GM21528 (cell line): ENCODE data around the gene PWWP2A.
"Not testable (repeated sequence)": the region's sequence is repeated elsewhere in the genome, so short reads cannot be mapped to it uniquely, and the experiment has no call there.

ENCODE experiments used
- ATAC-seq: cut with Tn5 transposase; IDR thresholded peaks from one replicate; pipeline ENCODE4 v1.9.1; 2021; ENCODE audit warnings: mild to moderate bottlenecking, moderate library complexity; ENCODE audit not compliant: unreplicated experiment, low FRiP score

Gene PWWP2A

DNA sequence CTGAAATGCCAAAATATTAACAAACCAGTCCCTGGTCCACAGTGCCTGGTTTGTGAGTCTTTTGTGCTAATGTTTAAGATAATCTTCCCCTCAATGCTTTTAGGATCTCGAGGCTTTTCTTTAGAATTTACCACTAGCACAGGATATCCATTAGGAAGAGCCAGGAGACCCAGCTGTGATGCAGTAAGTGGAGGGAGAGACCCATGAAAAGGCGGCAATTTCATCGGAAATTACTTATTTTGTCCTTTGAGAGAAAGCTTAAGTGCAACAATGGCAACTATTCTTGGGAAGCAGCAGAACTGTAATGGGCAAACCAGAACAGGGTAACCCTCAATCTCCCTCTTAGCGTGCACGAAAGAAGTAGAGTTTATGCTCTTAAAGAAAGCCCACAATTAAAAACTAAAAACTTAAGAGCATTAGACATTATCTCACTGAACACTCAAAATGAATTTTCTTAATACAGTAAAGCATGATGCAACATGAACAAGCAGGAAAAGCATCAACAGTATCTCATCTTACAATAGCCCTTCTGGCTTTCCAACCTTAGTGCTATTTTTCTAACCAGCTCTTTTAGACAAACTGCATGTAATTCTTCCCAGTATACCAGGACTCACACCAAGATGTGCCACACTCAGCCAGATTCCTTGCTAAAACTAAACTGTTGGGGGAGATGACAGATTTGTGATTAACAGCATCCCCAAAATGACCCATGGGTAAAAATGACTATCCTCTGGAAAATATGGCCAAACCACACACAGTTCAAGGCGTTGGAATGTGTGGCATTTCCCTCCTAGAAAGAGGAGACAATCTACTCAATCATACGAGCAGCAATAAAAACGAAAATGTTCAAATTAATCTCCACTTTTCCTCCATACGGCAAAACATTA lies 36.4 kb downstream of the PWWP2A start:
- no peak for ATAC-seq

DNA sequence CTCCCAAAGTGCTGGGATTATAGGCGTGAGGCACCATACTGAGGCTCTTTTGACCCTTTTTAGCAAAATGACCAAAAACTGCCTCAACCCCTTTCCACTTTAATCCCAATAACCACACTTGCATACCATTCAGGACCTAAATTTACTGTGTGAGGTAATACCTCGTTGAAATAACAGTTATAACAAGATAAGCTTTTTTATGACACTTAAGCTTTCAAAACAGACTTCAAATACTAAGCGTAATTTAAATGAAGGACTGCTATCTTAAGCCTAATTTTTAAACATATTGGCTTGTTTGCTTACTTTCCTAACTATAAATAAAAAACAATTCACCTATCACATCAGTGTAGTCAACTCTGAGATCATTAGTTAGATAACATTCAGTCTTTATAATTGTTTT lies 37.8 kb downstream of the PWWP2A start:
- no peak for ATAC-seq

DNA sequence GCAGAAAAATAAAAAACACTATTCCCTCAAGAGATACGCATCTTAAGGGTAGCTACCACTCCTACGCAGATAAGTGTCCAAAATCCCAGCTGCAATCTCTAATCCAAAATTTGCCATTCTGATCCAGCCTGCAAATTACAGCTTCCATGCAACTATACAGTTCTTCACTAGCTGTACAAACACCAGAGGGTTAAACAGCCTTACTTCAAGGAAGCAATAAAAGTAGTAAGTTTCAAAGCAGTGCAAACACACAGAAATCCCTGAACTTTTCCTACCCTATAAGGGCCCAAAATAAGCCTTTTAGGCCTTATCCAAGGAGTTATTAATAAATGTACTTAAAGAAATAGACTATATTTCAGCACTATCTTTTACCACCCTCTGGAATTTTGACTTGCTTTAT lies 39.5 kb downstream of the PWWP2A start:
- no peak for ATAC-seq

- ATAC-seq, result no peak
These were observed 42.3 kb downstream of the PWWP2A start for GRCh38 chr5:160076997-160077396.

- ATAC-seq, result no peak
These were observed 44.2 kb downstream of the PWWP2A start for GRCh38 chr5:160075073-160075472.

DNA sequence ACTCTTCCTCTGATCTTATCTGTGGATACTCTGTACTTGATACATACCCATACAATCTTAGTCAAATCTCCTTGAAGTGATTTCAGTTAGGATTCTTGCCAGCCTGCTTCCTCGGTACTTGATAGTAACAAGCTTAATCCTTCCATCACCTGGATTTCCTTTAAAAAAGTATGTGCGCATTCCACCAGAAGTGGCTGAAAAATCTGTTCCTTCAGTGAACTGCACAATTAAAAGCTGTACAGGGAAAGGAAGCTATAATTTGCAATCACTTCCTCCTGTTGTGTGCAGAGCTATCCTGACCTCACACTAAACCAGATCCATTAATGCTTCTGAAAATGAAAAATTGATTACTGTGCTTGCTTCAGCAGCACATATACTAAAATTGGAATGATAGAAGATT lies 47.3 kb downstream of the PWWP2A start:
- ATAC-seq, result no peak

GRCh38 chr5:160071516-160071915 lies 47.7 kb downstream of the PWWP2A start:
- no peak for ATAC-seq

GRCh38 chr5:160069120-160069519 lies 50.1 kb downstream of the PWWP2A start:
- not testable (repeated sequence) for ATAC-seq

- no peak for ATAC-seq
These were observed 54.1 kb downstream of the PWWP2A start for GRCh38 chr5:160064995-160065614.

DNA sequence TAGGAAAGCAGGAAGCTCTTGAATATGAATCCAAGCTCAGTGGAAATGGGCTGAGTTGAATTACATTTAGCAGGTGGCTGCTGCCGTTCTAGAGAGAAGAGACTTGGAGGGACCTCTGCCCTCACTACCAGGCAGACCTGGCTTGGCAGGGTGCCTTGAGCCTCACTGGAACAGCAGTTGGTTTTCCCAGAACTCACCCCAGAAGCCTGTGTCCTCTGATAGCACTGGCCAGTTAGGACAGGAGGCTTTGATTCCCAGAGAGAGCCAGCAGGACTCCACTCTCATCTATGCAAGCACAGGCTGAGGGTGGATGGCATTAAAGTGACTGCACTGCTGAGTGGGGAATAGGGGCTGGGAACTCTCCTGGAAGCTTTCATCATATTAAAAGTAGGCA lies 54.8 kb downstream of the PWWP2A start:
- no peak for ATAC-seq

DNA sequence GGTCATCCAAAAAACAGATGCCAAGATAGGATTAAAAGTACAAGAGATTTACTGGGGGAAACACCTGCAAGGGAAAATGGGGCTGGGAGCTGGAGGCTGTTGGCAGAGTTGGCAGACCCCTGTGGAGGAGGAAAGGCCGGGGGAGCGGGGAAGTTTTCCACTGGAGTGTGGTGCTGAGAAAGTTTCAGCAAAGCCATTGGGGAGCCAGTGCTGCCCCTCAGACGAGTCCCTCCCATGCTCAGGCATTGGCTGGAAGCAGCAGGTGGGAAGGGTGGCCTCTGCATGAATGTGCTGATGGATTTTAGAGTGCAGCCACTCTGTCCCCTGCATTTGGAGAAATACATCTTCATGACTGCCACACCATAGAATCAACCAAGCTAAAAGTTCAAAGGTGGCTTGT lies 57.5 kb downstream of the PWWP2A start:
- no peak for ATAC-seq

DNA sequence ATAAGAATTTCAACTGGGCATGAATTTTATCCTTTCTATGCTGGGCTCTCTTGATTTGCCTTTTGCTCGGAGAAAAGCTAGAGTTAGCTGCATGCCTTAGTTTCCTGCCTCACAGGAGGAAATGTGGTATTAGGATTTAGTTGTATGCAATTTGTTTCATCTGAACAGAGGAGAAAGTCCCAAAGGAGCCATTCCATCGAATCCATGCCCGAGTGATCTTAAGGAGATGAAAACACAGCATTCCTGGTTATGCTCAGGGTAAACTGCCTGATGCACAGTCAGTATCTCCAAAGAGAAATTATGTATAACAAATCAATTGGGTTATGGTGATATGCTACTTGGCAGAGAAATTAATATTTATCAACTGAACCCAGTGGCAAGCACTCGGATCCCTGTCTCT lies 59.2 kb downstream of the PWWP2A start:
- no peak for ATAC-seq

DNA sequence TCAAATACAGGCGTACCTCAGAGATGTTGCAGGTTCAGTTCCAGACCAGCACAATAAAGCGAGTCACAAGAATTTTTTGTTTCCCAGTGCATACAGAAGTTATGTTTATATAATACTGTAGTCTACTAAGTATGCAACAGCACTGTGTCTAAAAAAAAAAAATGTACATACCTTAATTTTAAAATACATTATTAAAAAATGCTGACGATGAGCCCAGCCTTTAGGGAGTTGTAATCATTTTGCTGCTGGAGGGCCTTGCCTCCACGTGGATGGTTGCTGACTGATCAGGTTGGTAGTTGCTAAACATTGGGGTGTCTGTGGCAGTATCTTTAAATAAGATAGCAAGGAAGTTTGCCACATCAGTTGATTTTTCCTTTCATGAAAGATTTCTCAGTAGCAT lies 62.0 kb downstream of the PWWP2A start:
- ATAC-seq, result no peak

DNA sequence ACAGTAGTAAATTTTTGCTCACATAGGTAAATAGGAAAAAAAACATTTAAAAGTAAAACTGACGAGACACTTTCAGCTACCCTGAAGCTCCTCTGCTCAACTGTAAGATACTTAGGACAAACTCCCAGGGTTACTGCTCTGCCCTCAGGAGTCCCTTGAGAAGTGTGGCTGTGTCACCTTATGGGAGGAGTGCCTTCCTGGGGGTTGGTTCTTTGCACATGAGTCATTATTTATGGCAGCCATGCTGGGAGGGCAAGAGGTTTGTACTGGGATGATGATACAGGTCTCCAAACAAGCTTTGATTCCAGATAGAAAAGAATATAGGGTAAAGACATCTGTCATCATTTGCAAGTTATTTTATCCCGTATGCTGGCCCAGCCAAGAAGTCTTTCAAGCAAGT lies 64.4 kb downstream of the PWWP2A start:
- no peak for ATAC-seq

GRCh38 chr5:160054047-160054446 lies 65.2 kb downstream of the PWWP2A start:
- ATAC-seq, result no peak

DNA sequence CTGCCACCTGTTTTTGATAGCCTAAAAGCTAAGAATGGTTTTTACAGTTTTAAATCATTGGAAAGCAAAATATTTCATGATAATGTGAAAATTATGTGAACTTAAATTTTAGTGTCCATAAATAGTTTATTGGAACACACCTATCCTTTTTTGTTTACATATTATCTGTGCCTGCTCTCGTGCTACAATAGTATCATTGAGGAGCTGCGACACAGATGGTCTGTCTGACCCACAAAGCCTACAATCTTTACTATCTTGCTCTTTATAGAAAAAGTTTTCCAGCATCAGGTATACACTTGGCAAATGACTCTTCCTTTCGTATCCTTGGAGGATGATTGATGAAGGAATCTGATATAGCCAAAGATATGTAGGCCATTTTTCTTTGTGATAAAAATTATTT lies 70.2 kb downstream of the PWWP2A start:
- no peak for ATAC-seq

GRCh38 chr5:160048131-160048530 lies 71.1 kb downstream of the PWWP2A start:
- no peak for ATAC-seq

GRCh38 chr5:160047423-160047822 lies 71.8 kb downstream of the PWWP2A start:
- no peak for ATAC-seq

DNA sequence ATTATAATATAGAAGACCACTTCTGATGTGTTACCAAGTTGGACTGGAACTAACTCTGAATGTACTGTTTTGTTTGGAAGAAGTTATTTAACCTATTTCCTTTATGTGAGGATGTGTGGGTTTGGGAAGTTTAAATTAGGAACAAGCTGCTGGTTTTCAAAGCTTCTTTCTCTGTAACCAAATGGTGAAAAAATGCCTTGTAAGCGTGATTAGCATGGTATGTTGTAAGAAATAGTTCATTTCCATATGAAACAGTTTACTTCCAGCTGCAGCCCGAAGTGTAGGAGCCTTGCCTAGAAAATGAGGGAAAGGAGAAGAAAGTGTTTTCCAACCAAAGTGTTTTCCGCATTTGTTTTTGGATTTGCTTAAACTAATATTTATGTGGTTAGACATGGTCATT lies 74.3 kb downstream of the PWWP2A start:
- no peak for ATAC-seq

DNA sequence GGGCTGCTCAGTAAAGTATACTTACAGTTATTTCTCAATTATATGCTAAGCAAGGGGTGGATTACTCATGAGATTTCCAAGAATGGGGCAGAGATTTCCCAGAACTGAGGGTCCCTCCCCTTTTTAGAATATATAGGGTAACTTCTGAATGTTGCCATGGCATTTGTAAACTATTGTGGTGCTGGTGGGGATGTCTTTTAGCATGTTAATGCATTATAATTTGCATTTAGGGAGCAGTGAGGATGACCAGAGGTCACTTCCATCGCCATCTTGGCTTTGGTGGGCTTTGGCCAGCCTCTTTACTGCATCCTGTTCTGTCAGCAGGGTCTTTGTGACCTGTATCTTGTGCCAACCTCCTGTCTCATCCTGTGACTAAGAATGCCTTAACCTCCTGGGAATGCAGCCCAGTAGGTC lies 74.9 kb downstream of the PWWP2A start:
- no peak for ATAC-seq

DNA sequence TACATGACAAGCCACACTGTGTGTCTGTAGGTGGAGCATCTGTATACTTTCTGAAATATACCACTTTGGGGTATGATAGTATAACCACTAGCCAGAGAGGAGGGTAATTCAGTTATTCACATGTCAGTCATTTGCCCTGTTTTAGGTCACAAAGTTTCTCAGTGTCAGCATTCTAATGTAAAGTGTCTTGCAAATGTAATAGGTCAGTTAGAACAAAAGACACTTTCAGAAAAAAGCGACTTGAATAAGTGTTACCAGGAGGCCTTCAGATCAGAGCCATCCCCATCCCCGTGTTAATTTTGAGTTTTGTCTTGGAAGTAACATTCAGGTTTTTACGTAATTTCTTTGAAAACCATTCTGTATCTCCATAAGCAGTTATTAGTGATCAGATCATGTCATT lies 76.6 kb downstream of the PWWP2A start:
- ATAC-seq, result no peak
